ENCODE results near the gene PYCARD. TPM values are rescaled to one million over a fixed set of nuclear protein-coding genes. Genes with fewer than 3 reads are reported as not detected.
"Not testable (repeated sequence)": the region's sequence is repeated elsewhere in the genome, so short reads cannot be mapped to it uniquely, and the experiment has no call there.

PYCARD gene
- total RNA-seq, 2 donors from 2014 or later = 27.2 to 51.6 TPM

- no peak for TF ChIP-seq POLR2AphosphoS5 (IDR thresholded peaks at IDR 0.05)
- TF ChIP-seq, protein P1, sequence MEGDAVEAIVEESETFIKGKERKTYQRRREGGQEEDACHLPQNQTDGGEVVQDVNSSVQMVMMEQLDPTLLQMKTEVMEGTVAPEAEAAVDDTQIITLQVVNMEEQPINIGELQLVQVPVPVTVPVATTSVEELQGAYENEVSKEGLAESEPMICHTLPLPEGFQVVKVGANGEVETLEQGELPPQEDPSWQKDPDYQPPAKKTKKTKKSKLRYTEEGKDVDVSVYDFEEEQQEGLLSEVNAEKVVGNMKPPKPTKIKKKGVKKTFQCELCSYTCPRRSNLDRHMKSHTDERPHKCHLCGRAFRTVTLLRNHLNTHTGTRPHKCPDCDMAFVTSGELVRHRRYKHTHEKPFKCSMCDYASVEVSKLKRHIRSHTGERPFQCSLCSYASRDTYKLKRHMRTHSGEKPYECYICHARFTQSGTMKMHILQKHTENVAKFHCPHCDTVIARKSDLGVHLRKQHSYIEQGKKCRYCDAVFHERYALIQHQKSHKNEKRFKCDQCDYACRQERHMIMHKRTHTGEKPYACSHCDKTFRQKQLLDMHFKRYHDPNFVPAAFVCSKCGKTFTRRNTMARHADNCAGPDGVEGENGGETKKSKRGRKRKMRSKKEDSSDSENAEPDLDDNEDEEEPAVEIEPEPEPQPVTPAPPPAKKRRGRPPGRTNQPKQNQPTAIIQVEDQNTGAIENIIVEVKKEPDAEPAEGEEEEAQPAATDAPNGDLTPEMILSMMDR (IDR thresholded peaks at IDR 0.05) = no peak
- no peak for TF ChIP-seq POLR2A (IDR thresholded peaks at IDR 0.05)
- Histone ChIP-seq H3K36me3 (no peaks in the 10 kb centered on the region), H3K9me3 (no peaks in the 10 kb centered on the region), H3K27ac (no peak overlapping the region), H3K27me3 (replicated peaks; ENCODE audit: insufficient read depth) (no peaks in the 10 kb centered on the region), H3K4me1 (replicated peaks) (no peaks in the 10 kb centered on the region), H3K4me3 (no peak overlapping the region)
- intact Hi-C loops (cut with DNase I) = no loop called here
- 96% methylated on average over 3 of the region's 3 CpGs for WGBS
- DNase-seq (ENCODE audit: low spot score) = no peak
Observed at GRCh38 chr16:31246296-31246695, 43.7 kb upstream of the PYCARD start.

- H3K4me3 ChIP-seq; intact Hi-C loops (cut with DNase I); DNase-seq (ENCODE audit: low spot score); H3K4me1 ChIP-seq (replicated peaks); H3K36me3 ChIP-seq; H3K27ac ChIP-seq; H3K9me3 ChIP-seq; H3K27me3 ChIP-seq (replicated peaks; ENCODE audit: insufficient read depth): not testable (repeated sequence)
- 43% methylated on average over 8 of the region's 8 CpGs for WGBS
Observed at GRCh38 chr16:31245598-31245997, 43.0 kb upstream of the PYCARD start.

- 49% methylated on average over 9 of the region's 9 CpGs for WGBS
- H3K27me3 ChIP-seq (replicated peaks; ENCODE audit: insufficient read depth) = no peaks in the 10 kb centered on the region
- H3K4me3 ChIP-seq = no peak overlapping the region
- H3K4me1 ChIP-seq (replicated peaks) = no peaks in the 10 kb centered on the region
- H3K36me3 ChIP-seq = no peaks in the 10 kb centered on the region
- H3K9me3 ChIP-seq = no peaks in the 10 kb centered on the region
- DNase-seq (ENCODE audit: low spot score) = no peak
- intact Hi-C loops (cut with DNase I) = no loop called here
- H3K27ac ChIP-seq = no peak overlapping the region
- TF ChIP-seq POLR2A (IDR thresholded peaks at IDR 0.05) (no peak), POLR2AphosphoS5 (IDR thresholded peaks at IDR 0.05) (no peak)
- TF ChIP-seq, protein P1 (IDR thresholded peaks at IDR 0.05) = no peak
Observed at GRCh38 chr16:31243734-31244670, 41.4 kb upstream of the PYCARD start.

DNA sequence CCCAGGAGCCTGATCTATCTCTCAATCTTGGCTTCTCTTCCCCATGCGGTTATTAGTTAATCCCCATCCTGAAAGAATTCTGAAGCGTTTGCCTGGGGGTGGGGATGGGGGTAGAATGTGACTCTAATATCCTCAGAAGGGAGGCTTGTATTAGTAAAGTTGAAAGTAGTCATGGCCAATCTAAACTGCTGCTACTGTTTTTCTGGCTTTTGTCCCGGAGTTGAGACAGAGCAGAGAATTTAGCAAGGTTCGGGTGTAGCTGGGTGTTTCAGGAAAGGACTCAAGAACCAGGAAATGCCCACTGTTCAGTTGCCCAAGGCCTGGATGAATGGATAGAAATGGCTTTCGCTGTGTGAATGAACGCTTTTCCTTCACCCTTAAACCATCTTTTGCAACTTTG, 39.6 kb upstream of the PYCARD start:
- H3K36me3 ChIP-seq = no peaks in the 10 kb centered on the region
- no peak for DNase-seq (ENCODE audit: low spot score)
- no peak overlapping the region for H3K4me3 ChIP-seq
- H3K9me3 ChIP-seq = no peaks in the 10 kb centered on the region
- intact Hi-C loops (cut with DNase I) = no loop called here
- no peaks in the 10 kb centered on the region for H3K27me3 ChIP-seq (replicated peaks; ENCODE audit: insufficient read depth)
- no peaks in the 10 kb centered on the region for H3K4me1 ChIP-seq (replicated peaks)
- 47% methylated on average over 6 of the region's 6 CpGs for WGBS
- H3K27ac ChIP-seq = no peak overlapping the region
- TF ChIP-seq POLR2AphosphoS5 (IDR thresholded peaks at IDR 0.05) (no peak), POLR2A (IDR thresholded peaks at IDR 0.05) (no peak)
- TF ChIP-seq, protein P1 (IDR thresholded peaks at IDR 0.05) = no peak

- DNase-seq (ENCODE audit: low spot score) = no peak
- TF ChIP-seq, protein P1 (IDR thresholded peaks at IDR 0.05) = no peak
- TF ChIP-seq POLR2AphosphoS5 (IDR thresholded peaks at IDR 0.05) = no peak
- TF ChIP-seq POLR2A (IDR thresholded peaks at IDR 0.05) = no peak
- H3K9me3 ChIP-seq = no peaks in the 10 kb centered on the region
- 60% methylated on average over 4 of the region's 4 CpGs for WGBS
- intact Hi-C loops (cut with DNase I) = no loop called here
- H3K4me1 ChIP-seq (replicated peaks) = no peaks in the 10 kb centered on the region
- no peak overlapping the region for H3K4me3 ChIP-seq
- H3K27me3 ChIP-seq (replicated peaks; ENCODE audit: insufficient read depth) = no peaks in the 10 kb centered on the region
- no peak overlapping the region for H3K27ac ChIP-seq
- H3K36me3 ChIP-seq = no peaks in the 10 kb centered on the region
Observed at GRCh38 chr16:31238041-31238440, 35.5 kb upstream of the PYCARD start.
